BJ (cell line): ENCODE measurements around the gene RHOBTB3. TPM values are rescaled to one million over a fixed set of nuclear protein-coding genes. Genes with fewer than 3 reads are reported as not detected.
A peak's percentile ranks its signal among the peaks of the same experiment; 100 is the strongest.

ENCODE experiments used
- CTCF ChIA-PET: fragments of 350-600 bp; formaldehyde crosslinking; extraction: SDS; loops from one replicate; lab custom pipeline; 2021; ENCODE audit warnings: antibody characterized with exemption, inconsistent platforms; lab: Yijun Ruan, JAX
- POLR2A ChIA-PET: fragments of 300-600 bp; sonication (Branson Sonifier 250); formaldehyde crosslinking; extraction: SDS; loops from one replicate; lab custom pipeline; 2021; ENCODE audit warnings: antibody characterized with exemption; lab: Charles Lee
- DNase-seq: peaks from one replicate; pipeline ENCODE4 v3.0.0-alpha.2; 2011; ENCODE audit warnings: low read depth
- H3K27me3 ChIP-seq: 2 replicates; pipeline ENCODE4 v1.6.0; 2011; ENCODE audit warnings: low read length; ENCODE audit not compliant: control insufficient read depth, insufficient read depth
- H3K36me3 ChIP-seq: 2 replicates; pipeline ENCODE4 v1.5.1; 2011; ENCODE audit warnings: low read length; ENCODE audit not compliant: control insufficient read depth, insufficient read depth
- H3K4me3 ChIP-seq: 2 replicates; pipeline ENCODE4 v1.5.1; 2011; ENCODE audit warnings: low read depth, mild to moderate bottlenecking, control low read depth, low read length
- CTCF ChIP-seq: IDR thresholded peaks from 2 replicates; pipeline ENCODE4 v1.5.1; 2011; ENCODE audit warnings: low read depth, mild to moderate bottlenecking, control low read depth, inconsistent platforms, low read length, moderate library complexity; ENCODE audit not compliant: insufficient read depth
- polyA plus RNA-seq: library from polyadenylated mRNA; depleted of rRNA; stranded (reverse); fragments of >200 nt; gene quantifications from 2 replicates; pipeline ENCODE4 v1.2.3, GENCODE V29; 2011

Gene RHOBTB3
- polyA plus RNA-seq, 1 experiment: 320 TPM

GRCh38 chr5:95727764-95728191, 3.4 kb upstream of the RHOBTB3 start:
- H3K27me3 ChIP-seq: no peaks in the 10 kb centered on the region
- no peak for DNase-seq
- no peak for TF ChIP-seq CTCF
- ChIA-PET CTCF (interaction anchor here (0.8 to 1.4 kb wide), 2 partner anchors 53 to 88 kb away, joined by 3 read pairs; no protein-coding TSS in a partner anchor), POLR2A (no interaction called here)
- H3K4me3 ChIP-seq: no peak overlapping the region
- no peaks in the 10 kb centered on the region for H3K36me3 ChIP-seq

GRCh38 chr5:95728494-95729114, 2.5 kb upstream of the RHOBTB3 start:
- no peak for TF ChIP-seq CTCF
- no peak overlapping the region for H3K4me3 ChIP-seq
- no peaks in the 10 kb centered on the region for H3K36me3 ChIP-seq
- no peaks in the 10 kb centered on the region for H3K27me3 ChIP-seq
- CTCF ChIA-PET: no interaction called here
- POLR2A ChIA-PET: no interaction called here
- no peak for DNase-seq

- no peaks in the 10 kb centered on the region for H3K27me3 ChIP-seq
- no peak overlapping the region for H3K4me3 ChIP-seq
- no peaks in the 10 kb centered on the region for H3K36me3 ChIP-seq
- CTCF ChIA-PET: interaction anchor here (0.9 to 7.0 kb wide), 2 partner anchors 52 to 63 kb away, joined by 6 to 54 read pairs; no protein-coding TSS in a partner anchor
- TF ChIP-seq CTCF: no peak
- POLR2A ChIA-PET: no interaction called here
- DNase-seq: no peak
Measured at GRCh38 chr5:95729115-95730010, 1.8 kb upstream of the RHOBTB3 start.

GRCh38 chr5:95730011-95730700, 980 bp upstream of the RHOBTB3 start:
- H3K36me3 ChIP-seq: no peaks in the 10 kb centered on the region
- no peak for TF ChIP-seq CTCF
- ChIA-PET CTCF (interaction anchor here (0.7 to 7.0 kb wide), 5 partner anchors 18 to 117 kb away, joined by 3 to 54 read pairs (median 4); no protein-coding TSS in a partner anchor), POLR2A (interaction anchor here (0.6 to 0.9 kb wide), 3 partner anchors 30 to 175 kb away, joined by 3 to 10 read pairs (median 3); partner anchors contain the start of genes ARSK and SKIC3)
- H3K4me3 ChIP-seq: peak overlapping the region; percentile 100
- no peaks in the 10 kb centered on the region for H3K27me3 ChIP-seq
- no peak for DNase-seq
